ENCODE data around the gene AIFM3. TPM values are rescaled to one million over a fixed set of nuclear protein-coding genes. Genes with fewer than 3 reads are reported as not detected.
A peak's percentile ranks its signal among the peaks of the same experiment; 100 is the strongest.

The AIFM3 gene
- total and polyA plus RNA-seq, 12 donors = 0.24 to 1.5 (median 0.50) TPM; not detected in 1

- 61 to 64% methylated on average over 10 of the region's 10 CpGs for WGBS, 2 donors
- H3K4me3 ChIP-seq = peak overlapping the region in 9 of 10 donors; percentile 7 to 63 (median 58)
These were observed 48.5 kb downstream of the AIFM3 start for GRCh38 chr22:21015466-21016006.

GRCh38 chr22:21016644-21017420 lies 49.8 kb downstream of the AIFM3 start:
- Histone ChIP-seq H3K4me3 (no peak overlapping the region), H3K4me1 (peaks cover 11 to 26% (median 20%) of the 10 kb centered on the region in 9 donors), H3K27me3 (no peaks in the 10 kb centered on the region), H3K36me3 (no peaks in the 10 kb centered on the region), H3K27ac (no peak overlapping the region), H3K9me3 (no peaks in the 10 kb centered on the region)
- WGBS, 2 donors = 93 to 94% methylated on average over 13 of the region's 13 CpGs
- intact Hi-C loops (cut with DNase I) = loop anchor here in 1 of 10 donors (5.0 to 10.0 kb wide), 2 partner anchors 35 to 102 kb away; partner anchors contain the start of gene CRKL
- DNase-seq = no peak
- TF ChIP-seq CTCF (IDR thresholded peaks at IDR 0.05) = no peak
- no peak for ATAC-seq

More at GRCh38 chr22:21015466-21016006, 48.5 kb downstream of the AIFM3 start:
- no peak for TF ChIP-seq CTCF (IDR thresholded peaks at IDR 0.05)
- Histone ChIP-seq H3K27me3 (no peaks in the 10 kb centered on the region), H3K36me3 (no peaks in the 10 kb centered on the region), H3K27ac (peak overlapping the region in 7 of 10 donors; percentile 49 to 86 (median 72)), H3K9me3 (no peaks in the 10 kb centered on the region), H3K4me1 (peaks cover 11 to 26% (median 20%) of the 10 kb centered on the region in 9 donors)
- intact Hi-C loops (cut with DNase I) = loop anchor here in 1 of 10 donors (5.0 to 10.0 kb wide), 2 partner anchors 37 to 101 kb away; partner anchors contain the start of gene CRKL
- ATAC-seq (no peak), DNase-seq (no peak)

- no peak overlapping the region for H3K4me3 ChIP-seq
- no peak for ATAC-seq
- no peaks in the 10 kb centered on the region for H3K36me3 ChIP-seq
- H3K9me3 ChIP-seq = no peaks in the 10 kb centered on the region
- no peaks in the 10 kb centered on the region for H3K27me3 ChIP-seq
- TF ChIP-seq CTCF (IDR thresholded peaks at IDR 0.05) = no peak
- DNase-seq = no peak
- intact Hi-C loops (cut with DNase I) = loop anchor here in 1 of 10 donors (5.0 to 10.0 kb wide), 2 partner anchors 34 to 104 kb away; partner anchors contain the start of gene CRKL
- peaks cover 11 to 26% (median 20%) of the 10 kb centered on the region in 9 donors for H3K4me1 ChIP-seq
- 96 to 98% methylated on average over 4 of the region's 4 CpGs for WGBS, 2 donors
- no peak overlapping the region for H3K27ac ChIP-seq
These were observed 51.3 kb downstream of the AIFM3 start for GRCh38 chr22:21018314-21018713.

- Histone ChIP-seq H3K9me3 (no peaks in the 10 kb centered on the region), H3K27ac (no peak overlapping the region), H3K36me3 (no peaks in the 10 kb centered on the region), H3K4me1 (peaks cover 0 to 2% (median 0%) of the 10 kb centered on the region in 9 donors), H3K27me3 (no peaks in the 10 kb centered on the region), H3K4me3 (no peak overlapping the region)
- ATAC-seq (peak in 1 of 8 donors; percentile 6), DNase-seq (no peak)
- 64 to 67% methylated on average over 7 of the region's 7 CpGs for WGBS, 2 donors
- peak in 4 of 9 donors; percentile 5 to 37 (median 16) for TF ChIP-seq CTCF (IDR thresholded peaks at IDR 0.05)
- intact Hi-C loops (cut with DNase I) = loop anchor here in 1 of 10 donors (10.0 kb wide), 1 partner anchor 76 kb away; no protein-coding TSS in a partner anchor
These were observed 53.9 kb downstream of the AIFM3 start for GRCh38 chr22:21020802-21021429.

All from heart right ventricle (tissue), 16 donors.